Colonic mucosa (tissue), 4 donors: ENCODE data around the gene UHRF2. TPM values are rescaled to one million over a fixed set of nuclear protein-coding genes. Genes with fewer than 3 reads are reported as not detected.

Source experiments
- DNase-seq: peaks from one replicate; pipeline ENCODE4 v3.0.0-alpha.2; 2020
- H3K27ac ChIP-seq: fragments of 200-600 bp; one replicate; pipeline ENCODE4 v1.8.0; 2021
- H3K27me3 ChIP-seq: fragments of 200-600 bp; one replicate; pipeline ENCODE4 v1.8.0; 2021
- H3K36me3 ChIP-seq: fragments of 200-600 bp; one replicate; pipeline ENCODE4 v1.8.0; 2021
- H3K4me1 ChIP-seq: fragments of 200-600 bp; one replicate; pipeline ENCODE4 v1.8.0; 2021; ENCODE audit warnings: mild to moderate bottlenecking
- H3K4me3 ChIP-seq: fragments of 200-600 bp; one replicate; pipeline ENCODE4 v1.8.0; 2021
- H3K9ac ChIP-seq, 2 donors: one replicate each; pipeline ENCODE4 v1.7.0; 2013; ENCODE audit warnings: control low read depth in 2 of 2, low read depth in 2 of 2, low read length in 2 of 2
- H3K9me3 ChIP-seq: fragments of 200-600 bp; one replicate; pipeline ENCODE4 v1.8.0; 2021
- intact Hi-C: fragments of 100-400 bp; cut with DNase I; formaldehyde crosslinking; loops from one replicate; pipeline ENCODE4 v1.14.1; 2022
- total RNA-seq, 2 donors: library from RNA; stranded (reverse); fragmentation: NEBNext Ultra II Directional in 1 of 2; extraction: Animal tissue kit (Norgen Biotek cat#: 25700) in 1 of 2; gene quantifications; one replicate each; pipeline ENCODE4 v1.2.1, GENCODE V29; 2021
- TF ChIP-seq, protein P1 (sequence below): fragments of 200-600 bp; IDR thresholded peaks from one replicate; pipeline ENCODE4 v1.8.0; 2022; ENCODE audit warnings: antibody characterized with exemption, mild to moderate bottlenecking
- donor health status: healthy.
- donor health status: DM: no; HTN: no; CAD: no.
- donor health status: DM: no; HTN: no; CAD: no.

UHRF2 gene
- total RNA-seq, 2 donors from 2014 or later = 30.8 to 33.4 TPM

DNA sequence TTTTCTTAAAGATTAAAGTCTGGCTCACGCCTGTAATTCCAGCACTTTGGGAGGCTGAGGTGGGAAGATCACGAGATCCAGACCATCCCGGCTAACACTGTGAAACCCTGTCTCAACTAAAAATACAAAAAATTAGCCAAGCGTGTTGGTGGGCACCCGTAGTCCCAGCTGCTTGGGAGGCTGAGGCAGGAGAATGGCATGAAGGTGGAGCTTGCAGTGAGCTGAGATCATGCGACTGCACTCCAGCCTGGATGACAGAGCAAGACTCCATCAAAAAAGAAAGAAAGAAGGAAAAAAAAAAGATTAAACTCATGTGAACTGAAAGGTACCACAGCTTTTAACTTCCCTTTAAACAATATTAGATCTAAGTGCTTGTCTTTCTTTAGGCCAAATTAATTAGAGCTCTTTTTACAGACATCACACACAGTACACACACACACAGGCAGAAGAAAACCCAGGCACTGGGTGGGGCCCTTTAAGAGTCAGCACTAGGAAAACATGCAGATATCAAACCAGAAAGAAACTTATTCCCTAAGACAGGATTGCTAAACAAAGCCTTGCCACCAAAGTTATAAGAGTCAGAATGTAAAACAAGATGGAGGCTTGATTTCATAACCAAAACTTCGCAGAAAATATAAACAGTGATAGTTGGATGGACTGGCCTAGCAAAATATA is 29.3 kb upstream of the UHRF2 start:
- TF ChIP-seq, protein P1, sequence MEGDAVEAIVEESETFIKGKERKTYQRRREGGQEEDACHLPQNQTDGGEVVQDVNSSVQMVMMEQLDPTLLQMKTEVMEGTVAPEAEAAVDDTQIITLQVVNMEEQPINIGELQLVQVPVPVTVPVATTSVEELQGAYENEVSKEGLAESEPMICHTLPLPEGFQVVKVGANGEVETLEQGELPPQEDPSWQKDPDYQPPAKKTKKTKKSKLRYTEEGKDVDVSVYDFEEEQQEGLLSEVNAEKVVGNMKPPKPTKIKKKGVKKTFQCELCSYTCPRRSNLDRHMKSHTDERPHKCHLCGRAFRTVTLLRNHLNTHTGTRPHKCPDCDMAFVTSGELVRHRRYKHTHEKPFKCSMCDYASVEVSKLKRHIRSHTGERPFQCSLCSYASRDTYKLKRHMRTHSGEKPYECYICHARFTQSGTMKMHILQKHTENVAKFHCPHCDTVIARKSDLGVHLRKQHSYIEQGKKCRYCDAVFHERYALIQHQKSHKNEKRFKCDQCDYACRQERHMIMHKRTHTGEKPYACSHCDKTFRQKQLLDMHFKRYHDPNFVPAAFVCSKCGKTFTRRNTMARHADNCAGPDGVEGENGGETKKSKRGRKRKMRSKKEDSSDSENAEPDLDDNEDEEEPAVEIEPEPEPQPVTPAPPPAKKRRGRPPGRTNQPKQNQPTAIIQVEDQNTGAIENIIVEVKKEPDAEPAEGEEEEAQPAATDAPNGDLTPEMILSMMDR = no peak
- Histone ChIP-seq H3K27me3 (no peaks in the 10 kb centered on the region), H3K27ac (no peak overlapping the region), H3K36me3 (no peaks in the 10 kb centered on the region), H3K9ac (no peak overlapping the region), H3K4me3 (no peak overlapping the region), H3K9me3 (no peaks in the 10 kb centered on the region), H3K4me1 (no peaks in the 10 kb centered on the region)
- no peak for DNase-seq
- intact Hi-C loops = no loop called here

DNA sequence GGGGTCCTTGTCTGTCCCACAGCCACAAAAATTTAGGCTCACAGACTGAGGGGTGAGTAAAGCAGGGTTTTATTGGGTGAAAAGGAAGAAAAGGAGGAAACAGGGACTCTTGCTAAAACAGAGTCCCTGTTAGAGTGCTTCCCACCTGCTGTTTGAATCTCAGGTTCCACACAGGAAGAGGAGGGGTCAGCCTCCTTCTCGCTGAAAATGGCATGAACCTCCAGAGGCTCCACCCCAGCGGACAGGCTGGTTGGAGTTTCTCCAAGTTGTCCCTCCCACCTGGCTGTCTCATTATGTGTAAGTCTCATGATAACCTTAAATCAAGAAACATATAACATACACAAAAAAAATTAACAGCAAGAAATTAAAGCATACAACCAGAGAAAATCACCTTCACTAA is 28.3 kb upstream of the UHRF2 start:
- DNase-seq = no peak
- H3K36me3 ChIP-seq = no peaks in the 10 kb centered on the region
- TF ChIP-seq, protein P1 = no peak
- H3K9me3 ChIP-seq = no peaks in the 10 kb centered on the region
- no peak overlapping the region for H3K9ac ChIP-seq
- H3K27me3 ChIP-seq = no peaks in the 10 kb centered on the region
- H3K4me3 ChIP-seq = no peak overlapping the region
- H3K27ac ChIP-seq = no peak overlapping the region
- intact Hi-C loops = no loop called here
- no peaks in the 10 kb centered on the region for H3K4me1 ChIP-seq

DNA sequence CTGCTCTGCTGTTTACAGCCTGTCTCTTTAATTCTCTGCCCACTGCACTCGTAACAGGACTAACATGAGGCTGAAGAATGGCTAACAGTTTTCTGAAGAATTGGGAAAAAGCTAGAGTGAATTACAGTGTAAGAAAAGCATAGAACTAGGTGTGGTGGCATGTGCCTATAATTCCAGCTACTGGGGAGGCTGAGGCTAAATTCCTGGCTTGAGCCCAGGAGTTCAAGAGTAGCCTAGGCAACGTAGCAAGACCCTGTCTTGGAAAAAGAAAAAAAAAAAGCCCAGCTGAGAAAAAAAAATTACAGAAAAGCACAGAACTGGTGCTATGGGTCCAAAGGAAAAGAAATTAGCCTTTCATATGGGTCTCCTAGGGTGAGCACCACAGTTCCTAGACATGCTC is 13.9 kb upstream of the UHRF2 start:
- no peaks in the 10 kb centered on the region for H3K27me3 ChIP-seq
- H3K27ac ChIP-seq = no peak overlapping the region
- DNase-seq = no peak
- no peaks in the 10 kb centered on the region for H3K4me1 ChIP-seq
- TF ChIP-seq, protein P1 = no peak
- H3K4me3 ChIP-seq = no peak overlapping the region
- no peak overlapping the region for H3K9ac ChIP-seq
- intact Hi-C loops = no loop called here
- no peaks in the 10 kb centered on the region for H3K9me3 ChIP-seq
- H3K36me3 ChIP-seq = no peaks in the 10 kb centered on the region

DNA sequence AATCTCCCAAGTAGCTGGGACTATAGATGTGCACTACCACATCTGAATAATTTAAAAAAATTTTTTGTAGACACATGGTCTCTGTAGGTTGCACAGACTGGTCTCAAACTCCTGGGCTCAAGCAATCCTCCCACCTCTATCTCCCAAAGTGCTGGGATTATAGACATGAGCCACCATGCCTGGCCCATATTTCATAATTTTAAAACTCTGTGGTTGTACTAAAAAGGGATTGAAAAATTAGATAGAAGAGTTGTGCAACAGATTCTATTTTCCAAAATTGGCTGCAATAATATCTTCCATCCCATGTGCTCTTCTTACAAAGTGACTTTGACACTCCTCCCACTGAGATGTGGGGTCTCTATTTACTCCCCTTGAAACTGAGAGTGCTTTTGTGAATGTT is 7.6 kb upstream of the UHRF2 start:
- Histone ChIP-seq H3K4me3 (no peak overlapping the region), H3K9me3 (no peaks in the 10 kb centered on the region), H3K4me1 (no peaks in the 10 kb centered on the region), H3K27me3 (no peaks in the 10 kb centered on the region), H3K27ac (no peak overlapping the region), H3K9ac (no peak overlapping the region), H3K36me3 (no peaks in the 10 kb centered on the region)
- TF ChIP-seq, protein P1 = no peak
- intact Hi-C loops = no loop called here
- DNase-seq = no peak

DNA sequence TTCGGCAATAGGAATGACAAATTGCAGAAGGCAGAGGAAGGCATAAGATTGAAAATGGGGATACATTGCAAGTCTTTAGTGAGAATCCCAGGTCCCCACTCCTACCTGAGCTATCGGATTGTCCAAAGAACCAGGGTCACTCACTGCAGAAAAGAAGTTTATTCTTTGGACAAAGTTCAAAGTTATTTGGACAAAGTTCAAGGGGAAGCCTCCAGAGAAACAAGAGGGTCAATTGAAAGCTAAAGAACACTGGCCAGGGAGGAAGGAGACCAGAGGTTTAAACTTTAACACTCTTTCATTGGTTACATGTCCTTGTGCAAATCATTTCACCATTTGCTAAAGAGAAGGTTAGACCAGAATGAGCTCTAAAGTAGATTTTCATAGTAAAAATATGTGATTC is 5.2 kb upstream of the UHRF2 start:
- Histone ChIP-seq H3K27ac (no peak overlapping the region), H3K27me3 (no peaks in the 10 kb centered on the region), H3K9ac (no peak overlapping the region), H3K9me3 (no peaks in the 10 kb centered on the region), H3K36me3 (no peaks in the 10 kb centered on the region), H3K4me1 (no peaks in the 10 kb centered on the region), H3K4me3 (no peak overlapping the region)
- intact Hi-C loops = no loop called here
- TF ChIP-seq, protein P1 = no peak
- DNase-seq = no peak
